H4 (cell line): ENCODE data around the gene DPP3. TPM values are rescaled to one million over a fixed set of nuclear protein-coding genes. Genes with fewer than 3 reads are reported as not detected.
"Not testable (repeated sequence)": the region's sequence is repeated elsewhere in the genome, so short reads cannot be mapped to it uniquely, and the experiment has no call there.

ENCODE experiments used
- DNase-seq: peaks from one replicate; pipeline ENCODE4 v3.0.0-alpha.2; 2015; ENCODE audit warnings: low spot score
- total RNA-seq: library from RNA; depleted of rRNA; stranded (reverse); fragments of >200 nt; shearing (Covaris generic); gene quantifications from 2 replicates; pipeline ENCODE4 v1.2.3, GENCODE V29; 2014

Gene DPP3
- total RNA-seq, 1 experiment from 2014 or later = 61.4 TPM

- DNase-seq = no peak
Measured at GRCh38 chr11:66530927-66531709, 50.9 kb downstream of the DPP3 start.

GRCh38 chr11:66531841-66532240 is 51.6 kb downstream of the DPP3 start:
- no peak for DNase-seq

GRCh38 chr11:66532784-66533183 is 52.5 kb downstream of the DPP3 start:
- DNase-seq = no peak

DNA sequence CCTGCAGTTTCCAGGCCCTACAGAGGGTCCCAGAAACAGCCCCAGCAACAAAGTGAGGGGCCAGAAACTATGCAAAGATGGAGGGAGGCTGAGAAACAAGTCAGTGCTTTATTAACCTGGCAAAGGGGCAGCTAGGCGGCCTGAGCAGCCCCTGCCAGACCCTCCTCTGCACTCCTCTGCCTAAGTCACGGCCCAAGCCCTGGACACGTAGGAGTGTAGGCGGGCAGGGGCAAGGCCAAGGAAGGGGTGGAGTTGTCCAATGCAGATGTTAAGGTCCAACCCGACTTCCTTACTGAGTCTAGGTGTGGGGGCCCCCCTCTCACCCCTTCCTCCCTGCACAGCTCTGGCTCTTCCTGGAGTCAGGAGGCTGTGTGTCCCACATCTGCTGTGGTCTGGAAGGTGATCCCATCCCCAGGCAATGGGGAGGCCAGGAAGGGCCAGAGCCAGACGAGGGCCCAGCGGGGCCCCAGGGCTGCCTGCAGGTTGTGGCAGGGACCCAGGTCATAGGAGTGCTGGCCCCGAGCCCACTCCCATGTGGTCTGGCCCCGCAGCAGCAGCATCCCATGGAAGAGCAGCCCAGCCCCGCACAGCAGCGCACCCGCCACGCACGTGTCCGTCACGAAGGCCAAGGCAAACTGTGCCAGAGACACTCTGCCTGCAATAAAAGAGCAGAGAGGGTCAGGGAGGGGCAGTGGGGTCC is 59.1 kb downstream of the DPP3 start:
- DNase-seq = no peak

DNA sequence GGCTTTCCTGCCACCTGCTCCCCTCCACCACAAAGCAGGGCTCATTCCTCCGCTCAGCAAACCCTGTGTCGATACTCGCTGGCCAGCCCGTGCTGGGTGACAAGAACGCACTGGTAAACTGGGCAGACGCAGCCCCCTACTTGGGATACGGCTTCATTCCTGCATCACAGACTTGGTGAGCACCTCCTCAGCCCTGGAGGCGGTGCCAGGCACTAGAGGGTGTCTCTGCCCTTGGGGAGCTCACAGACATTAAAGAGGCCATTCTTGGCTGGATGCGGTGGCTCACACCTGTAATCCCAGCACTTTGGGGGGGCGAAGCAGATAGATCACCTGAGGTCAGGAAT is 59.6 kb downstream of the DPP3 start:
- DNase-seq = no peak

DNA sequence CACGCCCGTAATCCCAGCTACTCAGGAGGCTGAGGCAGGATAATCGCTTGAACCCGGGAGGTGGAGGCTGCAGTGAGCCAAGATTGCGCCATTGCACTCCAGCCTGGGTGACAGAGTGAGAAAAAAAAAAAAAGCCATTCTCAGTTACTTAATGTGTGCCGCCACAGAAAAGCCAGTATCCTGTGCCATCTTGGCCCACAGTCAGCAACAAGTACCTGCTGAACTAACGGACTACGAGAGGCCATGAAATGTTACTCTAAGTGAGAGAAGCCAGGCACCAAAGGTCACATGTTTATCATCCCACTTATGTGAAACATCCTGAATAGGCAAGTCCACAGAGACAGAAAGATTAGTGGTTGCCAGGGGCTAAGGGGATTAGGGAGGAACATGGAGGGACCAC is 60.4 kb downstream of the DPP3 start:
- DNase-seq = not testable (repeated sequence)

DNA sequence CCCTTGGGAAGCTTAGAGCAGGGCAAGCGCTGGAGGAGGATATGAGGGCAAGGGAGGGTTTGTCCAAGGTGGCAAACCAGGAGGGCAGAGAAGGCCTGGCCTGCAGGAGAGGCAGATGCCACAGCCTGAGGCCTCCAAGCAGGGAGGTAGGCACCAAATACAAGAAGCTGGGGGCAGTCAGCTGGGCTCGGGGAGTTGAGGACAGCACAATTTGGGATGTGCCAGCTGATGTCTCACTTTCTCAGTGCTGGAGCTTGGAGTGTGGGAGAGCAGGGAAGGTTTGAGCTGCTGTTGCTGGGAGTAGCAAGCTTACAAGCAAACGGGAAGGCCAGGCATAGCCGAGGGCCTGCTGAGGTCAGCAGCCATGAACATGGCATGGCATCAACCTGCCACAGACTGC is 61.7 kb downstream of the DPP3 start:
- no peak for DNase-seq

GRCh38 chr11:66542362-66542761 is 62.1 kb downstream of the DPP3 start:
- no peak for DNase-seq

DNA sequence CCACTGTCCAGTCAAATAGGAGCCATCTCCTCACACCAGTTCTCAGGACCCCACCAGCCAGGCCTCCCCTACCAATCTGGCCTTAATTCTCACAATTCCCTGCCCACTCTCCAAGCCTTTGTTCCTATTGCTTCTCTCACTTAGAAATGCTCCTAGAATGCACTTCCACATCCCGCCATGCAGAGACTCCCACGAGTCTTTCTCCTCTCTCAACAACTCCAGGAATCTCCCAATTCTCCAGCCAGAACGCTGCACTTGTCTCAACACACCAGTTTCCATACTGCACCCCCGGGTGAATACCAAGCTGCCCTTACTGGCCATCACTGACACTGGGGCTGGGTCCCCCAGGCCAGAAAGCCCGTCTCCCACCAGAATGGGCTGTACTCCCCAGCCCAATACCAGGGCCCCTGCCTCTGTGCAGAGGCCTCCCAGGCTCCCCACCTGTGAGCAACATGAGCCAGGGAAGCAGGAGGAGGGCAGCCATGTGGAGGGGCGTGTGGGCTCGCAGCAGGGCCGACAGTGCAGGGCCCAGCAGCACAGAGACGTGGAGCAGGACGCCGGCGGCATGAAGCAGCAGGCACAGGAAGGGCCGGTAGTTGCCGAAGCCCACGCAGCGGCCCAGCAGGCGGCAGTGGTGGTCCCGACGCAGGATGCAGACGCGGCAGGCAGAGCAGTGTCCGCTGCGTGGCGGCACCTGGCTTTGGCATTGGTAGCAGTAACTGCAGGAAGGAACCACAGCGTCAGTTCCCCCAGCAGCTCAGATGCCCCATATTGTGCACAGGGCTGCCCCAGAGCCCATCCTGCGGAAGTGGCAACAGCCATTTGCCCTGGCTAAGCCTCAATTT is 63.3 kb downstream of the DPP3 start:
- DNase-seq = no peak

DNA sequence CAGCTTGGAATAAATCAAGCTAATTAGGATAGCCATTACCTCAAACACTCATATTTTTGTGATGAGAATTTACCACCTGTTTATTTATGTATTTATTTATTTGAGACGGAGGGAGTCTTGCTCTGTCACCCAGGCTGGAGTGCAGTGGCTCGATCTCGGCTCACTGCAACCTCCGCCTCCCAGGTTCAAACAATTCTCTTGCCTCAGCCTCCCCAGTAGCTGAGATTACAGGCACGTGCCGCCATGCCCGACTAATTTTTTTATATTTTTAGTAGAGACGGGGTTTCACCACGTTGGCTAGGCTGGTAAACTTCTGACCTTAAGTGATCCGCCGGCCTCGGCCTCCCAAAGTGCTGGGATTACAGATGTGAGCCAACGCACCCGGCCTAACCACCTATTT is 64.7 kb downstream of the DPP3 start:
- not testable (repeated sequence) for DNase-seq

DNA sequence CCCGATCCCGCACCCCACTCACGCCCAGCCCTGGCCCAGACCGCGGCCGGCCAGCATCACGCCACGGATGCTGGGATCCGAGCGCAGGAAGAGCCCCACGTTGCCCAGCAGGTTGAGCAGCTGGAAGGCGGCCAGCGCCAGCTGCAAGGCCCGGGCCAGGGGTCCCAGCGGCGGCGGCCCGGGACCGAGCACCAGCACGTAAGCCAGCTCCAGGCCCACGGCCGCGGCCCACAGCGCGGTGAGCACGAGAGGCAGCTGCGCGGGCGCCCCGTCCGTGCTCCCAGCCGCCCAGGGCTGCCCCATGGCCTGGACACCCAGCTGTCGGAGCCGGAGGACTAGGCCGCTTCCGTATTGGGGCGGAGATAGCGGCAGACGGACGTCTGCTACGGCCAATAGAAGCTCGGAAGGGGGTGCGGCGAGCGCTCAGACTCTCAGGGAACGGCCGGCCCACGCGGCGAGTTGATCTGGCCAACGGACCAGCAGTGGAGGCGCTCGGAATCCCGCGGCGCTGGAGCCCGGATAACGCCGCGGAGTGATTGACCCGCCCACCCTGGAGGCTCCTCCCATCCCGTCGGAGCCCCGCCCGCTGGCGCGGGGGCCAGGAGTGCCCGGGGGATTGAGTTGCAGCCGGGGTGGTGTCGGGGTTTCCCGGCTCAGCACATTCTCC is 65.6 kb downstream of the DPP3 start, which contains the start of gene ZDHHC24:
TSS of gene ZDHHC24 (minus strand) at position 348 of the 667 bp plus-strand sequence. CDS start at position 303, 45 bp downstream.
- DNase-seq = peak; percentile 95

- DNase-seq = no peak
Measured at GRCh38 chr11:66546368-66546965, 66.2 kb downstream of the DPP3 start, which contains the start of gene ACTN3. ACTN3 (plus strand) TSS chr11:66546903; CDS start chr11:66546938, 35 bp downstream.

GRCh38 chr11:66546966-66547661 is 66.9 kb downstream of the DPP3 start:
- DNase-seq = no peak

DNA sequence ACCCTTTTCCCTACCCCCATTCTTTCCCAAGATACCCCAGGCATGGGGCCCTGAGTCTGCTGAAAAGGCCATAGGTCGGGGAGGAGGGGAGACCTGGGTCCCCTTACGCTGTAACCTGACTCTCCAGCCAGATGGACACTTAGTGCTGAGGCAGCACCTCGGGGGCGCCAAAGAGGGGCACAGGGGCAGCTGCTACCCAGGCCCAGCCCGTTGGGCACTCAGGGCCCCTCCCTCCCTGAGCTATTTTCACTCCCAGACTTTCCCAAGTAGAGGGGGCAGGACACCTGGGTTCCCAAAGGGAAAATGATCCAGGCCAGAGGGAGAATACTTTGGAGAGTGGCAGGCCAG is 67.4 kb downstream of the DPP3 start:
- DNase-seq = no peak

DNA sequence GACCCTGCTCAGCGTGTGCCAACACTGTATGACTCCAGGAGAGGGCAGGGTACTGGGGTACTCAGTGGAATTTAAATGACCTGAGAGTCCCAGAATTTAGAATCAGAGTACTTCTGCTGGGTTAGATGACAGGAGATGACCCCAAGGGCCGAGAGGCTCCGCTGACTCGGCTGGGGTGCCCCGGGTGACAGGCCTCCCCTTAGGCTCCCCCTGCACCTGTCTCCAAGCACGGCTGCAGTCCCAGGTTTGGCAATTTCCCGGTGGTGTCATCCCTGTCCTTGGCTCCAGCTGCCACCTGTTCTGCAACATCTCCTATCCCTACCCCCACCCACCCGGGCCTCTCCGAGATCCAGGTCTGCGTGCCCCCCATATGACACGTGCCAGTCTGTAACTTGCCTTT is 67.8 kb downstream of the DPP3 start:
- DNase-seq = no peak

DNA sequence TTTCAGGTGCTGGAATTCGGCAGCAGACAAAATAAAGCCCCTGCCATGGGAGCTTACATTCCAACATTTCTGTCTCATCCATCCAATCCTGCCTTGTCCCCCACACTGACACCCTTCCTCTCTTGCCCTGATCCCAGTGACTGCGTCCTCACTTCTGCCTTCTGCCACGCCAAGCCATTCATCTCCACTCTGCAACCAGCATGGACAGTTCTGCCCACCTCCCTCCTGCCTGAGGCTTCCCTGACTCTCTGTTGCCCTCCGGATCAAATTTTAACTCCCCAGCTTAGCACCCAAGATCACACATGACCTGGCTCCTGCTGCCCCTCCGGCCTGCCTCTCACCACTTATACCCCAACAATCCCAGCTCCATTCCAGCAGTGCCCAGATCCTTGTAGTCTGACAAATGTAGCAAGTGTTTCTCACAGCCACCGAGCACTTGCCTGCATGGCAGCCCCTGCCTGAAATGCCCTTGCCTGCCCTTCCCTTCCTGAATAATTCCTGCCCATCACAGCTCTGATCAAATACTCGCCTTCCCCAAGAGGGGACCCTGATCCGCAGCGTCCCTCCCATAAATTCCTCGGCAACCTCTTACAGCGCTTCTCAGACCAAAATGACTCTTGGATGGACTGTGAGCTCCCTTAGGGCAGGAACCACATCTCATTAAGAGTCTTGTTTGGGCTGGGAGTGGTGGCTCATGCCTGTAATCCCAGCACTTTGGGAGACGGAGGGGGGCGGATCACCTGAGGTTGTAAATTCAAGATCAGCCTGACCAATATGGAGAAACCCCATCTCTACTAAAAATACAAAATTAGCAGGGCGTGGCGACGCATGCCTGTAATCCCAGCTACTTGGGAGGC is 68.8 kb downstream of the DPP3 start:
- DNase-seq = no peak

DNA sequence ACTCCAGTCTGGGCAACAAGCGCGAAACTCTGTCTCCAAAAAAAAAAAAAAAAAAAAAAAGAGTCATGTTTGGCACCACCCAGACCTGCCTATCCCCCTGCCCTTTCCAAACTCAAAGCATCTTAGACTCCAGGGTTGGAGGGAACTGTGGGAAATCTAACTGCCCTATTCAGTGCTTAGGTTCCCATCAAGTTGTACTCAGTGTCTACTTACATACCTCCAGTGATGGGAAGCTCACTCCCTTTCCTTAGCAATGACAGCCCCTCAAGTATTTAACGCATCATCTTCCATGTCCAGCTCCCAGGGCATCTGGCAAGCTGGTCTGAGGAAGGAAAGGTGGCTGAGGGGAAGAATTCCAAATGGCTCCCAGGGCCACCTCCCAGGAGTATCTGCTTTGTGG is 69.5 kb downstream of the DPP3 start:
- no peak for DNase-seq

DNA sequence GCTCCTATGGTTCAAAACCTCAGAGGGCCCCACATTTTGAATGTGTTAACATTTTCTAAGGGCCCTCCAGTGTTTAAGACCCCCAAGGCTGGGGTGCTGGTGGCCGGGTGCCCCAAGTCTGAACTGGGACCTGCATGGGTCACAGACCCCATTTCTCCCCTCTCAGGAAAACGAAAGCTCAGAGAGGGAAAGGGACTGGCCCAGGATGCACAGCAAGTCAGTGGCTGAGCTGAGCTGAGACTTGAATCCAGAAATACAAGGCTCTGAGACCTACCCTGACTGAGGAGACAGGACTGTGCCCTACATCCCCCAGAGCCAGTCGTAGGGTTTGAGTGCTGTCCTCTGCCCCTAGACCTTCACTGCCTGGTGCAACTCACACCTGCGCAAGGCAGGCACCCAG is 70.7 kb downstream of the DPP3 start:
- no peak for DNase-seq

- no peak for DNase-seq
Measured at GRCh38 chr11:66554602-66555001, 74.4 kb downstream of the DPP3 start.

DNA sequence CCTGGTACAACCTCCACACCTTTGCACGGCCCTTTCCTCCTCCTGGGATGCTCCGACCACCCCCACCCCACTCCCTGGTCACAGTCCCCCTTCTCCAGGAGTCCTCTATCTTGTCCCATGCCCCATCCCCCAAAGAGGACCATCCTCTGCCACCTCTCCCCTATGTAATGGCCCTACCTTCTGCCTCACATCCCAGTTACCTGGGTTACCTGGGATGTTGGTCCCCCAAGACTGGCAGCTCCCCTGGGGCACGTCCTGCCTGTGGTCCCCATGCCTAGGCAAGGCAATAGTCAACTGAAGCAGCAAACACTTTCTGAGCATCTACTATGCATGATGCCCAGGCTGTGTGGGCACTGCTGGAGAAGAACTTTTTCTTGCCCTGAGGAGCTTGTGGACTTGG is 75.2 kb downstream of the DPP3 start:
- DNase-seq = no peak
